K562 (cell line): ENCODE data around the gene ZBTB25. TPM values are rescaled to one million over a fixed set of nuclear protein-coding genes. Genes with fewer than 3 reads are reported as not detected.

Experiments used
- ATAC-seq: fragments of 200-7000 bp; cut with Tn5 transposase; 3 replicates; pipeline ENCODE4 v1.9.1; 2020; ENCODE audit warnings: moderate library complexity
- BruUV-seq: library from RNA; stranded (reverse); fragments of 400-500 nt; replicated peaks from 2 replicates; lab custom pipeline; 2021; lab: Mats Ljungman, UMichigan
- CTCF ChIA-PET: fragments of 300-600 bp; formaldehyde crosslinking; extraction: SDS; loops from one replicate; lab custom pipeline; 2021; ENCODE audit warnings: low intra/inter-chr PET ratio; lab: Yijun Ruan, JAX
- POLR2A ChIA-PET: fragments of 300-600, 350-650 bp; sonication (Branson Sonifier 250); formaldehyde crosslinking; extraction: SDS; loops from one replicate; lab custom pipeline; 2021; ENCODE audit warnings: antibody characterized with exemption, inconsistent platforms; lab: Yijun Ruan, JAX
- DNase-seq, 4 experiments: peaks; one replicate each; pipeline versions ENCODE4 v3.0.0 to v3.0.0-alpha.2; 2011 to 2018; ENCODE audit warnings: low spot score in 3 of 4, mixed read lengths in 3 of 4; ENCODE audit errors: extremely low read depth in 1 of 4
- FAIRE-seq: peaks from 2 replicates; lab custom pipeline; 2011; peaks lifted over from hg19 to GRCh38; lab: Jason Lieb, UNC
- H2AFZ ChIP-seq: 2 replicates; pipeline ENCODE4 v1.6.0; 2011; ENCODE audit warnings: low read depth, low read length, control low read depth, inconsistent platforms
- H3K27ac ChIP-seq: fragments of 200-600 bp; 3 replicates; pipeline ENCODE4 v1.8.0; 2011; ENCODE audit warnings: low read depth, mild to moderate bottlenecking, control low read depth, inconsistent platforms, low read length, moderate library complexity, mixed read lengths; ENCODE audit errors: extremely low read depth
- H3K27me3 ChIP-seq, 2 experiments: fragments of 300-600 bp in 1 of 2; 2 replicates in 1 of 2; 3 replicates in 1 of 2; pipeline versions ENCODE4 v1.6.0 to v1.8.0; 2011; ENCODE audit warnings: inconsistent platforms in 2 of 2, low read length in 2 of 2, mild to moderate bottlenecking in 1 of 2, mixed read lengths in 1 of 2, moderate library complexity in 1 of 2; ENCODE audit not compliant: control insufficient read depth in 2 of 2, insufficient read depth in 2 of 2
- H3K36me3 ChIP-seq: fragments of 300-600 bp; 3 replicates; pipeline ENCODE4 v1.8.0; 2011; ENCODE audit warnings: mild to moderate bottlenecking, low read length, inconsistent platforms; ENCODE audit not compliant: control insufficient read depth, insufficient read depth
- H3K4me1 ChIP-seq, 2 experiments: fragments of 200-600 bp in 1 of 2; replicated peaks in 1 of 2; 2 replicates in 1 of 2; 3 replicates in 1 of 2; pipeline versions ENCODE4 v1.5.1 to v1.8.0; 2011; ENCODE audit warnings: inconsistent platforms in 2 of 2, low read length in 2 of 2, mild to moderate bottlenecking in 1 of 2, mixed read lengths in 1 of 2, moderate library complexity in 1 of 2; ENCODE audit not compliant: control insufficient read depth in 2 of 2, insufficient read depth in 2 of 2
- H3K4me2 ChIP-seq: 2 replicates; pipeline ENCODE4 v1.6.1; 2011; ENCODE audit warnings: low read length, control low read depth, inconsistent platforms, mixed read lengths; ENCODE audit not compliant: insufficient read depth
- H3K4me3 ChIP-seq: fragments of 200-600 bp; sonication (generic), shearing (Covaris generic); 2 replicates; pipeline ENCODE4 v1.5.1; 2016; ENCODE audit warnings: control low read depth, inconsistent platforms
- H3K79me2 ChIP-seq: fragments of 200-600 bp; 3 replicates; pipeline ENCODE4 v1.8.0; 2011; ENCODE audit warnings: low read length, inconsistent platforms; ENCODE audit not compliant: control insufficient read depth, insufficient read depth
- H3K9ac ChIP-seq, 2 experiments: 2 replicates each; pipeline versions ENCODE4 v1.6.0 to v1.6.1; 2011; ENCODE audit warnings: low read depth in 2 of 2, low read length in 2 of 2, control low read depth in 1 of 2, inconsistent platforms in 1 of 2, mild to moderate bottlenecking in 1 of 2, mixed read lengths in 1 of 2; ENCODE audit not compliant: insufficient read depth in 1 of 2
- H3K9me1 ChIP-seq: one replicate; pipeline ENCODE4 v1.6.0; 2011; ENCODE audit warnings: inconsistent platforms, mild to moderate bottlenecking, low read length, moderate library complexity; ENCODE audit not compliant: control insufficient read depth, insufficient read depth
- H3K9me3 ChIP-seq: replicated peaks from 2 replicates; pipeline ENCODE4 v1.5.1; 2011; ENCODE audit warnings: low read depth, low read length, inconsistent platforms; ENCODE audit not compliant: control insufficient read depth, insufficient read depth
- H4K20me1 ChIP-seq: replicated peaks from 2 replicates; pipeline ENCODE4 v1.6.1; 2011; ENCODE audit warnings: low read length, inconsistent platforms, mixed read lengths; ENCODE audit not compliant: control insufficient read depth, insufficient read depth
- C11orf30 ChIP-seq: fragments of 450-650 bp; IDR thresholded peaks from 2 replicates; pipeline ENCODE4 v1.6.1; 2016; ENCODE audit warnings: low read depth, mild to moderate bottlenecking
- CBX2 ChIP-seq: fragments of 200-600 bp; sonication (generic); IDR thresholded peaks from one replicate; pipeline ENCODE4 v1.6.1; 2012; ENCODE audit warnings: mild to moderate bottlenecking, low read length, inconsistent platforms; ENCODE audit not compliant: insufficient read depth, poor library complexity, severe bottlenecking
- EHMT2 ChIP-seq: fragments of 450-650 bp; IDR thresholded peaks from 2 replicates; pipeline ENCODE4 v1.6.1; 2018; ENCODE audit warnings: antibody characterized with exemption
- FOXJ3 ChIP-seq: sonication (generic); formaldehyde crosslinking; IDR thresholded peaks from 2 replicates; pipeline ENCODE4 v1.4.0; 2020; ENCODE audit warnings: mild to moderate bottlenecking, missing genetic modification reagents
- PHF21A ChIP-seq: fragments of 450-650 bp; IDR thresholded peaks from 2 replicates; pipeline ENCODE4 v1.6.1; 2017; ENCODE audit warnings: low read depth, borderline replicate concordance
- PML ChIP-seq: IDR thresholded peaks from 2 replicates; pipeline ENCODE4 v1.6.1; 2012; ENCODE audit warnings: low read length, inconsistent platforms
- SIN3A ChIP-seq, 2 experiments: fragments of 150-350 bp in 1 of 2; IDR thresholded peaks; 2 replicates each; pipeline ENCODE4 v1.6.1; 2011 to 2016; ENCODE audit warnings: borderline replicate concordance in 2 of 2, low read depth in 2 of 2, low read length in 2 of 2, mild to moderate bottlenecking in 2 of 2, moderate library complexity in 2 of 2; ENCODE audit not compliant: control insufficient read depth in 1 of 2
- TBP ChIP-seq: optimal IDR thresholded peaks from 2 replicates; pipeline ENCODE3; 2011; ENCODE audit warnings: low read depth, low read length, improper control_type of control experiment
- ZNF436 ChIP-seq: fragments of 250-450, 450-650 bp; sonication (Bioruptor Pico); formaldehyde crosslinking; IDR thresholded peaks from 2 replicates; pipeline ENCODE4 v1.7.0; 2020; ENCODE audit warnings: mild to moderate bottlenecking
- WGBS: fragments of 100-300 bp; shearing (Covaris generic); methylation state at CpG from one replicate; pipeline ENCODE4 v1.1.6; 2016; ENCODE audit warnings: low coverage, mixed read lengths; ENCODE audit not compliant: insufficient coverage; ENCODE audit errors: missing lambda C conversion rate; 5-methylcytosine and 5-hydroxymethylcytosine counted together
- in situ Hi-C: fragments of 300-500 bp; cut with MboI; formaldehyde crosslinking; loops from 4 replicates; pipeline ENCODE4 v1.15.0; 2018; ENCODE audit warnings: inconsistent platforms, mixed read lengths
- intact Hi-C: fragments of 100-400 bp; cut with micrococcal nuclease; formaldehyde crosslinking; loops from 2 replicates; pipeline ENCODE4 v1.14.2; 2022
- polyA plus RNA-seq, 8 experiments: library from polyadenylated mRNA; depleted of rRNA in 4 of 8; stranded (reverse) in 5 of 8; unstranded in 3 of 8; fragments of >200 nt; fragmentation: Nextera tagmentation in 2 of 8; fragmentation: Illumina TruSeq in 1 of 8; extraction: Ambion mirVana in 2 of 8; extraction: Trizol in 1 of 8; gene quantifications; 2 replicates each; pipeline versions ENCODE4 v1.2.1 to v1.2.3, GENCODE V29; 2011 to 2014; ENCODE audit warnings: inconsistent platforms in 1 of 8, missing spikeins in 1 of 8
- total RNA-seq, 7 experiments: library from RNA; depleted of rRNA in 6 of 7; stranded (reverse); fragments of >200 nt in 6 of 7; fragmentation: Illumina TruSeq in 2 of 7; extraction: Trizol in 2 of 7; gene quantifications; 2 replicates each; pipeline versions ENCODE4 v1.2.1 to v1.2.3, GENCODE V29; 2011 to 2021; ENCODE audit warnings: low replicate concordance in 1 of 7
- TF ChIP-seq, protein P1 (sequence below): IDR thresholded peaks from 3 replicates; pipeline ENCODE4 v1.6.1; 2011; ENCODE audit warnings: borderline replicate concordance, mild to moderate bottlenecking, moderate library complexity; ENCODE audit not compliant: insufficient read length; ENCODE audit errors: extremely low read depth
- TF ChIP-seq, protein P2 (sequence below): fragments of 250-450 bp; sonication (Bioruptor Pico); IDR thresholded peaks from 2 replicates; pipeline ENCODE4 v1.4.0; 2020; ENCODE audit warnings: borderline replicate concordance
- TF ChIP-seq, protein P3 (sequence below): IDR thresholded peaks from 2 replicates; pipeline ENCODE4 v1.6.1; 2014; ENCODE audit warnings: antibody characterized with exemption
- TF ChIP-seq, protein P4 (sequence below): fragments of 450-650 bp; IDR thresholded peaks from 2 replicates; pipeline ENCODE4 v1.6.1; 2017; ENCODE audit warnings: mild to moderate bottlenecking, moderate library complexity

The ZBTB25 gene
- total and polyA plus RNA-seq, 9 of the 15 experiments (the other 6 are each of a cell fraction or from before 2014, with no cell fraction given), result 0.61 to 3.9 (median 2.3) TPM

DNA sequence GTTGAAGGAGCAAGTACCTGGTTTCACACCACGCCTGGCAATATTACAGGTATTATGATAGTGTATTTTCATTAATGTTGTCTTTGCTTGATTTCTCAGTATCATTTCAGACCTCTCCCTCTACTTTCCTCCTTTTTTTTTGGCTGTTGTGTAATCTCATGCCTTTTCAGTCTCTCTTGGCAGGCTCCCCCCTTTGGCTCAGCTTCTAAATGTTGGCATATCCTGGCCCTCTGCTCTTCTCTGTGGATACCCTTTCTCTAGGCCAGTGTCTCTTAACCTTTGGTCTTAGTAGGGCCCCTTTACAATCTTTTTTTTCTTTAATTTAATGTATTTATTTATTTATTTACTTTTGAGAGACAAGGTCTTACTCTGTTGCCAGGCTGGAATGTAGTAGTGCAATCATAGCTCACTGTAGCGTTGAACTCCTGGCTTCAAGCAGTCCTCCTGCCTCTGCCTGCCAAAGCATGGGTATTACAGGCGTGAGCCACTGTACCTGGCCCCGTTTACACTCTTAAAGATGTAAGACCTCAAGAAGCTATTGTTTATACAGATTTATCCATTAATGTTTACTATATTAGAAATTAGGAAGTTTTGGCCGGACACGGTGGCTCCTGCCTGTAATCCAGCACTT, 102.7 kb downstream of the ZBTB25 start:
- peaks cover 59% of the 10 kb centered on the region for H3K79me2 ChIP-seq
- peaks cover 47% of the 10 kb centered on the region for H3K36me3 ChIP-seq
- ATAC-seq (no peak), FAIRE-seq (no peak), DNase-seq (no peak)
- no peak overlapping the region for H3K9ac ChIP-seq
- no peak overlapping the region for H3K4me3 ChIP-seq
- ChIA-PET POLR2A (interaction anchor here (1.6 to 2.5 kb wide), 2 partner anchors 9 to 13 kb away, joined by 4 to 8 read pairs; partner anchors contain the start of gene MTHFD1), CTCF (no interaction called here)
- H4K20me1 ChIP-seq, result no peaks in the 10 kb centered on the region; the same call in 1 of the 2 replicates
- H3K27ac ChIP-seq, result no peak overlapping the region
- WGBS, result 95% methylated on average over 6 of the region's 6 CpGs
- H2AFZ ChIP-seq, result no peak overlapping the region
- intact Hi-C loops, result no loop called here
- in situ Hi-C loops, result no loop called here
- no peaks in the 10 kb centered on the region for H3K27me3 ChIP-seq
- H3K4me1 ChIP-seq, result no peaks in the 10 kb centered on the region
- no peaks in the 10 kb centered on the region for H3K9me3 ChIP-seq
- TSS peak; percentile 27 for BruUV-seq
- H3K4me2 ChIP-seq, result no peak overlapping the region
- no peaks in the 10 kb centered on the region for H3K9me1 ChIP-seq
- TF ChIP-seq, protein P1, sequence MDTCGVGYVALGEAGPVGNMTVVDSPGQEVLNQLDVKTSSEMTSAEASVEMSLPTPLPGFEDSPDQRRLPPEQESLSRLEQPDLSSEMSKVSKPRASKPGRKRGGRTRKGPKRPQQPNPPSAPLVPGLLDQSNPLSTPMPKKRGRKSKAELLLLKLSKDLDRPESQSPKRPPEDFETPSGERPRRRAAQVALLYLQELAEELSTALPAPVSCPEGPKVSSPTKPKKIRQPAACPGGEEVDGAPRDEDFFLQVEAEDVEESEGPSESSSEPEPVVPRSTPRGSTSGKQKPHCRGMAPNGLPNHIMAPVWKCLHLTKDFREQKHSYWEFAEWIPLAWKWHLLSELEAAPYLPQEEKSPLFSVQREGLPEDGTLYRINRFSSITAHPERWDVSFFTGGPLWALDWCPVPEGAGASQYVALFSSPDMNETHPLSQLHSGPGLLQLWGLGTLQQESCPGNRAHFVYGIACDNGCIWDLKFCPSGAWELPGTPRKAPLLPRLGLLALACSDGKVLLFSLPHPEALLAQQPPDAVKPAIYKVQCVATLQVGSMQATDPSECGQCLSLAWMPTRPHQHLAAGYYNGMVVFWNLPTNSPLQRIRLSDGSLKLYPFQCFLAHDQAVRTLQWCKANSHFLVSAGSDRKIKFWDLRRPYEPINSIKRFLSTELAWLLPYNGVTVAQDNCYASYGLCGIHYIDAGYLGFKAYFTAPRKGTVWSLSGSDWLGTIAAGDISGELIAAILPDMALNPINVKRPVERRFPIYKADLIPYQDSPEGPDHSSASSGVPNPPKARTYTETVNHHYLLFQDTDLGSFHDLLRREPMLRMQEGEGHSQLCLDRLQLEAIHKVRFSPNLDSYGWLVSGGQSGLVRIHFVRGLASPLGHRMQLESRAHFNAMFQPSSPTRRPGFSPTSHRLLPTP, result no peak
- TF ChIP-seq SIN3A (IDR thresholded peaks at IDR 0.05; ENCODE audit: borderline replicate concordance in 2 of 2, control insufficient read depth in 1 of 2, low read depth in 2 of 2, low read length in 2 of 2) (no peak), EHMT2 (no peak), TBP (no peak), C11orf30 (no peak), CBX2 (no peak), PHF21A (no peak), FOXJ3 (CRISPR knock-in tag) (no peak), ZNF436 (no peak), PML (no peak)
- TF ChIP-seq, protein P2, sequence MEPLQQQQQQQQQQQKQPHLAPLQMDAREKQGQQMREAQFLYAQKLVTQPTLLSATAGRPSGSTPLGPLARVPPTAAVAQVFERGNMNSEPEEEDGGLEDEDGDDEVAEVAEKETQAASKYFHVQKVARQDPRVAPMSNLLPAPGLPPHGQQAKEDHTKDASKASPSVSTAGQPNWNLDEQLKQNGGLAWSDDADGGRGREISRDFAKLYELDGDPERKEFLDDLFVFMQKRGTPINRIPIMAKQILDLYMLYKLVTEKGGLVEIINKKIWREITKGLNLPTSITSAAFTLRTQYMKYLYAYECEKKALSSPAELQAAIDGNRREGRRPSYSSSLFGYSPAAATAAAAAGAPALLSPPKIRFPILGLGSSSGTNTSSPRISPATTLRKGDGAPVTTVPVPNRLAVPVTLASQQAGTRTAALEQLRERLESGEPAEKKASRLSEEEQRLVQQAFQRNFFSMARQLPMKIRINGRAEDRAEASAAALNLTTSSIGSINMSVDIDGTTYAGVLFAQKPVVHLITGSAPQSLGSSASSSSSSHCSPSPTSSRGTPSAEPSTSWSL, result no peak
- TF ChIP-seq, protein P3, sequence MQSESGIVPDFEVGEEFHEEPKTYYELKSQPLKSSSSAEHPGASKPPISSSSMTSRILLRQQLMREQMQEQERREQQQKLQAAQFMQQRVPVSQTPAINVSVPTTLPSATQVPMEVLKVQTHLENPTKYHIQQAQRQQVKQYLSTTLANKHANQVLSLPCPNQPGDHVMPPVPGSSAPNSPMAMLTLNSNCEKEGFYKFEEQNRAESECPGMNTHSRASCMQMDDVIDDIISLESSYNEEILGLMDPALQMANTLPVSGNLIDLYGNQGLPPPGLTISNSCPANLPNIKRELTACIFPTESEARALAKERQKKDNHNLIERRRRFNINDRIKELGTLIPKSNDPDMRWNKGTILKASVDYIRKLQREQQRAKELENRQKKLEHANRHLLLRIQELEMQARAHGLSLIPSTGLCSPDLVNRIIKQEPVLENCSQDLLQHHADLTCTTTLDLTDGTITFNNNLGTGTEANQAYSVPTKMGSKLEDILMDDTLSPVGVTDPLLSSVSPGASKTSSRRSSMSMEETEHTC, result no peak
- TF ChIP-seq, protein P4, sequence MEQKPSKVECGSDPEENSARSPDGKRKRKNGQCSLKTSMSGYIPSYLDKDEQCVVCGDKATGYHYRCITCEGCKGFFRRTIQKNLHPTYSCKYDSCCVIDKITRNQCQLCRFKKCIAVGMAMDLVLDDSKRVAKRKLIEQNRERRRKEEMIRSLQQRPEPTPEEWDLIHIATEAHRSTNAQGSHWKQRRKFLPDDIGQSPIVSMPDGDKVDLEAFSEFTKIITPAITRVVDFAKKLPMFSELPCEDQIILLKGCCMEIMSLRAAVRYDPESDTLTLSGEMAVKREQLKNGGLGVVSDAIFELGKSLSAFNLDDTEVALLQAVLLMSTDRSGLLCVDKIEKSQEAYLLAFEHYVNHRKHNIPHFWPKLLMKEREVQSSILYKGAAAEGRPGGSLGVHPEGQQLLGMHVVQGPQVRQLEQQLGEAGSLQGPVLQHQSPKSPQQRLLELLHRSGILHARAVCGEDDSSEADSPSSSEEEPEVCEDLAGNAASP, result no peak
